ENCODE results near the gene CTSW.
"Not testable (repeated sequence)": the region's sequence is repeated elsewhere in the genome, so short reads cannot be mapped to it uniquely, and the experiment has no call there.

Gene CTSW

GRCh38 chr11:65844231-65844872, 35.3 kb upstream of the CTSW start:
- no peaks in the 10 kb centered on the region for H3K9me3 ChIP-seq
- TF ChIP-seq CTCF (IDR thresholded peaks at IDR 0.05), result no peak
- no peaks in the 10 kb centered on the region for H3K36me3 ChIP-seq
- H3K27me3 ChIP-seq, result no peaks in the 10 kb centered on the region
- no peak overlapping the region for H3K4me3 ChIP-seq (ENCODE audit: low read depth in 1 of 2, low read length in 1 of 2)
- H3K27ac ChIP-seq, result no peak overlapping the region
- no peaks in the 10 kb centered on the region for H3K4me1 ChIP-seq (ENCODE audit: control insufficient read depth in 1 of 2, insufficient read depth in 1 of 2, low read depth in 1 of 2, low read length in 1 of 2)

- no peak for TF ChIP-seq CTCF (IDR thresholded peaks at IDR 0.05)
Measured at GRCh38 chr11:65847746-65848145, 31.9 kb upstream of the CTSW start.

GRCh38 chr11:65848693-65849092, 30.9 kb upstream of the CTSW start:
- H3K36me3 ChIP-seq, result peaks cover 39% of the 10 kb centered on the region
- not testable (repeated sequence) for H3K4me3 ChIP-seq (ENCODE audit: low read depth in 1 of 2, low read length in 1 of 2); H3K4me1 ChIP-seq (ENCODE audit: control insufficient read depth in 1 of 2, insufficient read depth in 1 of 2, low read depth in 1 of 2, low read length in 1 of 2); H3K27ac ChIP-seq; H3K9me3 ChIP-seq; H3K27me3 ChIP-seq

More at GRCh38 chr11:65847746-65848145, 31.9 kb upstream of the CTSW start:
- no peaks in the 10 kb centered on the region for H3K9me3 ChIP-seq
- H3K27me3 ChIP-seq, result no peaks in the 10 kb centered on the region
- no peak overlapping the region for H3K4me3 ChIP-seq (ENCODE audit: low read depth in 1 of 2, low read length in 1 of 2)
- H3K27ac ChIP-seq, result no peak overlapping the region
- H3K36me3 ChIP-seq, result peaks cover 30% of the 10 kb centered on the region
- no peaks in the 10 kb centered on the region for H3K4me1 ChIP-seq (ENCODE audit: control insufficient read depth in 1 of 2, insufficient read depth in 1 of 2, low read depth in 1 of 2, low read length in 1 of 2)

- no peaks in the 10 kb centered on the region for H3K27me3 ChIP-seq
- TF ChIP-seq CTCF (IDR thresholded peaks at IDR 0.05), result no peak
- H3K36me3 ChIP-seq, result peaks cover 46% of the 10 kb centered on the region
- H3K4me3 ChIP-seq (ENCODE audit: low read depth in 1 of 2, low read length in 1 of 2), result no peak overlapping the region
- peak overlapping the region; percentile 10 for H3K27ac ChIP-seq
- peaks cover 7 to 9% of the 10 kb centered on the region in 2 experiments for H3K4me1 ChIP-seq (ENCODE audit: control insufficient read depth in 1 of 2, insufficient read depth in 1 of 2, low read depth in 1 of 2, low read length in 1 of 2)
- H3K9me3 ChIP-seq, result no peaks in the 10 kb centered on the region
Measured at GRCh38 chr11:65849366-65849765, 30.3 kb upstream of the CTSW start.

- Histone ChIP-seq H3K9me3 (no peaks in the 10 kb centered on the region), H3K27me3 (no peaks in the 10 kb centered on the region), H3K27ac (peak overlapping the region; percentile 10), H3K36me3 (peaks cover 50% of the 10 kb centered on the region), H3K4me1 (ENCODE audit: control insufficient read depth in 1 of 2, insufficient read depth in 1 of 2, low read depth in 1 of 2, low read length in 1 of 2) (peaks cover 9 to 13% of the 10 kb centered on the region in 2 experiments), H3K4me3 (ENCODE audit: low read depth in 1 of 2, low read length in 1 of 2) (no peak overlapping the region)
- no peak for TF ChIP-seq CTCF (IDR thresholded peaks at IDR 0.05)
Measured at GRCh38 chr11:65849771-65850216, 29.8 kb upstream of the CTSW start.

- Histone ChIP-seq H3K4me1 (ENCODE audit: control insufficient read depth in 1 of 2, insufficient read depth in 1 of 2, low read depth in 1 of 2, low read length in 1 of 2) (peaks cover 15 to 20% of the 10 kb centered on the region in 2 experiments), H3K4me3 (ENCODE audit: low read depth in 1 of 2, low read length in 1 of 2) (no peak overlapping the region), H3K9me3 (no peaks in the 10 kb centered on the region), H3K36me3 (peaks cover 57% of the 10 kb centered on the region), H3K27me3 (no peaks in the 10 kb centered on the region), H3K27ac (peak overlapping the region; percentile 49)
- TF ChIP-seq CTCF (IDR thresholded peaks at IDR 0.05), result no peak
Measured at GRCh38 chr11:65850217-65851082, 29.2 kb upstream of the CTSW start.
